Liver (tissue), 3 donors: ENCODE data around the gene IGFL4.

Experiments used
- ATF3 ChIP-seq: IDR thresholded peaks from 2 replicates; pipeline ENCODE4 v1.6.1; 2016; ENCODE audit warnings: antibody characterized with exemption
- EGR1 ChIP-seq, 2 donors: IDR thresholded peaks; 2 replicates each; pipeline ENCODE4 v1.6.1; 2016 to 2018; ENCODE audit warnings: antibody characterized with exemption in 2 of 2, low read depth in 2 of 2
- FOXA1 ChIP-seq: IDR thresholded peaks from 2 replicates; pipeline ENCODE4 v1.6.1; 2016; ENCODE audit warnings: antibody characterized with exemption
- GABPA ChIP-seq, 2 donors: IDR thresholded peaks in 1 of 2; conservative IDR thresholded peaks in 1 of 2; 2 replicates each; pipeline ENCODE4 v1.6.1; 2016; ENCODE audit warnings: antibody characterized with exemption in 2 of 2, mild to moderate bottlenecking in 1 of 2, moderate library complexity in 1 of 2
- HNF4A ChIP-seq, 2 donors: conservative IDR thresholded peaks; 2 replicates each; pipeline ENCODE4 v1.6.1; 2016; ENCODE audit warnings: antibody characterized with exemption in 2 of 2, mild to moderate bottlenecking in 2 of 2
- JUND ChIP-seq, 2 donors: IDR thresholded peaks; 2 replicates each; pipeline ENCODE4 v1.6.1; 2016; ENCODE audit warnings: antibody characterized with exemption in 2 of 2
- RAD21 ChIP-seq, 2 donors: IDR thresholded peaks; 2 replicates each; pipeline ENCODE4 v1.6.1; 2016; ENCODE audit warnings: antibody characterized with exemption in 2 of 2, mild to moderate bottlenecking in 2 of 2
- REST ChIP-seq: IDR thresholded peaks from 2 replicates; pipeline ENCODE4 v1.6.1; 2016; ENCODE audit warnings: antibody characterized with exemption, mild to moderate bottlenecking
- TAF1 ChIP-seq: conservative IDR thresholded peaks from 2 replicates; pipeline ENCODE4 v1.6.1; 2016; ENCODE audit warnings: antibody characterized with exemption, mild to moderate bottlenecking
- YY1 ChIP-seq: IDR thresholded peaks from 2 replicates; pipeline ENCODE4 v1.6.1; 2016; ENCODE audit warnings: antibody characterized with exemption, mild to moderate bottlenecking
- ZBTB33 ChIP-seq: IDR thresholded peaks from 2 replicates; pipeline ENCODE4 v1.6.1; 2016; ENCODE audit warnings: antibody characterized with exemption
- TF ChIP-seq, protein P1 (sequence below): fragments of 150-350 bp; IDR thresholded peaks from 2 replicates; pipeline ENCODE4 v1.5.1; 2017; ENCODE audit warnings: improper control_type of control experiment, low read depth, low read length; ENCODE audit not compliant: missing input control
- TF ChIP-seq, protein P2 (sequence below): IDR thresholded peaks from 2 replicates; pipeline ENCODE4 v1.6.1; 2016; ENCODE audit warnings: antibody characterized with exemption
- donor health status: healthy.
- donor health status: healthy.

DNA sequence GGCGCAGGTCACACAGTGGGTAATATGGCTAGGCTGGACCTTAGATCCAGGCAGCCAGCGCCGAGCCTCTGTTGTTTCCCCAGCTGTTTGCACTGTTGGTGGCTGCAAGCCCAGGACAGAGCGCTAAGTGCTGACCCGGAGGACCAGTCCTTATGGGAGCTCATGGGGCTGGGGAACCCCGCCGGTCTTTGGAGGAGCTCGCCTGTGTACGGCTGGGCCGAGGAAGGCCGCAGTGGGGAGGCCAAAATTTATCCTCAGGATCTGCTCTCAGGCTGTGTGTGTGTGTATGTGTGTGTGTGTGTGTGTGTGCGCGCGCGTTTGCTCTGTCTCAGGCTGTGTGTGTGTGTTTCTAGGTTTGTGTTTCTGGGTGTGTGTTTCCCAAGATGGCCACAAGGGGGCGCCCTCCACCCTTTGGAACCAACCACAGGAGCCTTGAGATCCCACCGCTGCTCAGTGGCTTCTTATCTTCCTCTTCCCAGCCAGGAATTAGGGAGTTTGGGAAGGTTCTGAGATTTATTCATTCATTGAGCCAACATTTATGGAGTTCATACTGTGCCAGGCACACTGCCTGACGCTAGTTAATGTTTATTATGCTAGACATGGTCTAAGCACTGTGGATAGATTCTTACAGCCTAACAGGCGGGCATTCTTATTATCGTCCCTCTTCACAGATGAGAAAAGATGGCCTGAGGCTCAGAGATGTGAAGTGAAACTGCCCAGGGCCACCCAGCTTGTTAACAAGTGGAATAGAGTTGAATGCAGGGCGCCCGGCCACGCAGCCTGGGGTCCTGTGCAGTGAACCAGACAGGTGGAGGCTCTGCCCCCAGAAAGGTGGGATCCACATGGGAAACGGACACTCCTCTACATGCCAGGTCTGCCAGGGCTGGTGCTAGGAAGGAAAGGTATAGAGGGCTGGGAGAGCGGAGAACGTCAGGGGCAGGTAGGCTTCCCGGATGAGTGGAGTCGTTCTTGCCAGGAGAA lies 31.0 kb downstream of the IGFL4 start:
- TF ChIP-seq FOXA1 (no peak), JUND (IDR thresholded peaks at IDR 0.05) (no peak), REST (no peak), RAD21 (IDR thresholded peaks at IDR 0.05) (peak; percentile 58 to 72), ATF3 (no peak), EGR1 (IDR thresholded peaks at IDR 0.05; ENCODE audit: low read depth in 2 of 2) (no peak), TAF1 (no peak), ZBTB33 (no peak), YY1 (no peak), GABPA (IDR thresholded peaks at IDR 0.05 in 1 of 2, conservative IDR thresholded peaks at IDR 0.05 in 1 of 2) (no peak), HNF4A (conservative IDR thresholded peaks at IDR 0.05) (no peak)
- TF ChIP-seq, protein P1, sequence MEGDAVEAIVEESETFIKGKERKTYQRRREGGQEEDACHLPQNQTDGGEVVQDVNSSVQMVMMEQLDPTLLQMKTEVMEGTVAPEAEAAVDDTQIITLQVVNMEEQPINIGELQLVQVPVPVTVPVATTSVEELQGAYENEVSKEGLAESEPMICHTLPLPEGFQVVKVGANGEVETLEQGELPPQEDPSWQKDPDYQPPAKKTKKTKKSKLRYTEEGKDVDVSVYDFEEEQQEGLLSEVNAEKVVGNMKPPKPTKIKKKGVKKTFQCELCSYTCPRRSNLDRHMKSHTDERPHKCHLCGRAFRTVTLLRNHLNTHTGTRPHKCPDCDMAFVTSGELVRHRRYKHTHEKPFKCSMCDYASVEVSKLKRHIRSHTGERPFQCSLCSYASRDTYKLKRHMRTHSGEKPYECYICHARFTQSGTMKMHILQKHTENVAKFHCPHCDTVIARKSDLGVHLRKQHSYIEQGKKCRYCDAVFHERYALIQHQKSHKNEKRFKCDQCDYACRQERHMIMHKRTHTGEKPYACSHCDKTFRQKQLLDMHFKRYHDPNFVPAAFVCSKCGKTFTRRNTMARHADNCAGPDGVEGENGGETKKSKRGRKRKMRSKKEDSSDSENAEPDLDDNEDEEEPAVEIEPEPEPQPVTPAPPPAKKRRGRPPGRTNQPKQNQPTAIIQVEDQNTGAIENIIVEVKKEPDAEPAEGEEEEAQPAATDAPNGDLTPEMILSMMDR: peak; percentile 75
- TF ChIP-seq, protein P2, sequence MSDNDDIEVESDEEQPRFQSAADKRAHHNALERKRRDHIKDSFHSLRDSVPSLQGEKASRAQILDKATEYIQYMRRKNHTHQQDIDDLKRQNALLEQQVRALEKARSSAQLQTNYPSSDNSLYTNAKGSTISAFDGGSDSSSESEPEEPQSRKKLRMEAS: no peak
